Stimulated activated CD4-positive, alpha-beta T cell treated with anti-CD3 and anti-CD28 coated beads, Interleukin-1b, Interleukin-23, amount 100 ng/mL, for 48 hours (primary cell): Measurements from ENCODE around the gene ABCA8.

Experiments used
- DNase-seq: peaks from one replicate; pipeline ENCODE4 v3.0.0-alpha.2; 2020

The ABCA8 gene

DNA sequence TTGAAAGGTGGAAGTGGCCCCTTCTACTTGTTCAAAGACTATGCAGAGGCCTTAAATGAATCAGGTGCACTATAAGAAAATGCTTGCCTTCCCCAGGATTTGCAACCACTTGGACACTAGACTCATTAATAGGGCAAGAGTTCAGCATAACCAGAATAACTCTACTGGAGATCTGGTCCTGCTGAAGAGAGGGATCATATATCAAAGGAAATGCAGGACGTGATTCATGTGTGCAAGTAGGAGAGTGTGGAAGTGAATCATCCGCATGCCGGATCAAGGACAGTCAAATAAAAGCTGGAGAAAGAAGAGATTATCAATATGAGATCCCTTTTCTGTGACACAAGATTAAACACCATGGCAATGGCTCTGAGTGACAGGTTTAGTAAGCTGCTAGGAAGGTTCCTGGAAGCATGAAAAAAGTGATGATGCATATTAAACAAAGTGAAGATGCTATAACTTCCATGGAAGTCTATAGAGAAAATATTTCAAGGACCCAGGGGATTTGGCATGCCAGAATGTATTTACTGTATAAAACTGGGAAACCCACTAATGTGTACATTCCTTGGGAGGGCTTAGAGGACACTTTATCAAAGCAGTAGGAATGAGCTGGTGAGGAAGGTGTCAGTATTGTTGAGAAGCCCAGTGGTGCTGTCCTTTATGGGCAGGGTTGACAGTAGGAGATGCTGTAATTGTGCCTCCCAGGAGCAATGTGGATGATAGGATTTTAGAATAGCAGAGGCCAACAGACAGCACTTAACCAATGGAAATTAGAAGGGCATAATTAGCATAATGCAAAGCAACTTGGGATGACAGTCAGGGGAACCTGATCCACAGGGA, 133.1 kb downstream of the ABCA8 start:
- no peak for DNase-seq

DNA sequence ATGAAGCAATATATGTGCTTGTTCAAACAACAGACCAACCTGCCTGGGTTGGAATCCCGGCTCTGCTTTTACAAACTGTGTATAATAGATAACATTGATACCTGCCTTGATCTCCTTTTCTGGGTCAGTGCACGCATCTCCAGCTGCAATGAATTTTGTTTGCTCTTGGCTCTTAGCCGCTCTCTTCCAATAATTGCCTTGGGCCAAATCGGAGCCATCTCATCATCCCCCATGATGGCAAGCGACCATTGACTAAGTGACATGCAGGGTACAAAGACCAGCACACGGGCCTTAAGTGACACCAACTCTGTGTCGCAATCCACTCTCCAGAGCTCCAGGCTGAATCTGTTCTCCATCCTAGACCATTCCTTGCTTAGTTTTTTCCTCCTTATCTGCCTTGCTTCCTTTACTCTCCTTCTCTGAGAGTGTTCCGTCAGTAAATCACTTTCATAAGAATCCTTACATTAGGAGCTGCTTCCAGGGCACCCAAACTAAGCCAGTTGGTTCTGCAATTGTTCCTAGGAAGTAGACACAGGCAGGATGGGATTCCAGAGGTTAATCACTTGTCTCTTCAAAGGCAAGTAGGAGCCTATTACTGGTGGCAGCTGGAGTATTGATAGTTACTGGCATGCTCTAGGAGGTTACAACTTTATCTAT, 134.2 kb downstream of the ABCA8 start:
- DNase-seq, result no peak

DNA sequence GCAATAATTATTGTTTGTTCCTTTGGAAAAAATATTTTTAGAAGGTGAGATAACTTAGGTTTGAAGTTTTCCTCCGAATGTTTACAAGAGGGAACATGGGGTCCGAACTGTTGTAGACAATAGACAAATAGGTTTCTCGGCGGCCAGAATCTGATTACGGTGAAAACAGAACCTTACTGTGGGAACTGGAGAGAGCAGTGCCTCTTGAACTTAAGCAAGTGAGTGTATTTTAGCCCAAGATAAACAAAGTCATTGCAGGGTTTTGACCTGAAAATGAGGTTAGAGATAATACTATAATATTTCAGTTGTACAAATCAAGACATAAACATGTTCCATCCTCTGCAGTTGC, 134.7 kb downstream of the ABCA8 start:
- no peak for DNase-seq

DNA sequence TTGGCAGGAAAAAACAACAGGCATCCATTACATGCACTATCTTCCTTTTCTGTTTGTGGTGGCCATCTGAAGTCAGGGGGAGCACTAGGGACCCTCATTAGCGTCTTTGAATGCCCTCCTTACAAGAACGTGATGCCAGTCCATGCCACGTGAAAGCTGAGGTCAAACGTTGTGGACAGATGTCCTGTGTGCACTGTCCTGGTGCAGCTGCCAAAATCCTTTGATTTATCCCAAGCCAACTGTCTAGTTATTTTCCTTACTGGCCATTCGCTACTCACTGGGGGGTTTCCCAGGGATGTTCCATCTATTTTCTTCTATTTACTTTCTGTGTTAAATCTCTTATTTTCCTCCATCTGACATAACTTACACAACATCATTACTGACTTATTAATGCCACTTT, 135.7 kb downstream of the ABCA8 start:
- DNase-seq, result no peak
